NCI-H2171 (cell line): ENCODE data around the gene STX11.

Experiments used
- DNase-seq: peaks from one replicate; lab custom pipeline; 2025; lab: John Stamatoyannopoulos, UW

The STX11 gene

GRCh38 chr6:144143106-144143505 lies 7.2 kb upstream of the STX11 start:
- no peak for DNase-seq

DNA sequence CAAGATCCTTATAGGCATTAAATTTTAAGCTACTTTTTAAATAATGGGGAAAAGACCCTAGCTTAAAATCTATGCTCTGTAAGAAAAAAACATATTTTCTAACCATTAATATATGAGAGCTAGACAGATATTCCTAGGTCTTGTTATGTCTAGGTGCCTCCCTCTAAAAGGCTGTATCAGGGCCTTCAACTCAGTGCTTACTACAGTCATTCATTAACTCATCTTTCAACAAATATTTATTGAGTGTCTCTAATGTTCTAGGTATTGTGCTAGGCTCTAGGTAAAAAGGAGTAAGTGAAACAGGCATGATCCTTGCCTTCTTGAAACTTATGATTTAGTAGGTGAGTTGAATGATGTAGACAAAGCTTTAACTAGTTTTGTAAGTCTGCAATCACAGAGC lies 6.4 kb upstream of the STX11 start:
- no peak for DNase-seq

DNA sequence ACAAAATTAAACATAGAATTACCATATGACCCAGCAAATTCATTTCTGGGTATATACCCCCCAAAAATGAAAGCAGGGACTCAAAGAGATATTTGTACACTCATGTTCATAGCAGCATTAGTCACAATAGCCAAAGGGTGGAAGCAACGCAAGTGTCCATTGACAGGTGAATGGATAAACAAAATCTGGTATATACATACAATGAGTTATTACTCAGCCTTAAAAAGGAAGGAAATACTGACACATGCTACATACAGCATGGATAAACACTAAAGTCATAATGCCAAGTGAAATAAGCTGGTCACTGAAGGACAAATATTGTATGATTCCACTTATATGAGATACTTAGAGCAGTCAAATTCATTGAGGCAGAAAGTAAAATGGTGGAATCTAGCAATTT lies 5.3 kb upstream of the STX11 start:
- no peak for DNase-seq

- no peak for DNase-seq
Observed at GRCh38 chr6:144145541-144145940, 4.8 kb upstream of the STX11 start.

DNA sequence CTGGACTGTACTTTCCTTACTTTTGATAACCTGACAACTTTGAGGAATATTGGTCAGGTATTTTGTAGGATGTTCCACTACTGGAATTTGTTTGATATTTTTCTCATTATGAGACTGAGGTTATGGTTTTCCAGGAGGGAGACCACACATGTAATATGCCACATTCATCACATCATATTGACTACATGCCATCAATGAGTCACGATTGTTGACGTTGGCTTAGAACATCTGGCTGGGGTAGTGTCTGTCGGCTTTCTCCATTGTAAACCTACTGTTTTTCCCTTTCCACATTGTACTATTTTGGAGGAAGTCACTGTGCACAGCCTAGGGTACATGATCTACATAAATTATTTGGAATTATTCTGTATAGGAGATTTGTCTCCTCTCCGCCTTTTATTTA lies 1.4 kb upstream of the STX11 start:
- no peak for DNase-seq

DNA sequence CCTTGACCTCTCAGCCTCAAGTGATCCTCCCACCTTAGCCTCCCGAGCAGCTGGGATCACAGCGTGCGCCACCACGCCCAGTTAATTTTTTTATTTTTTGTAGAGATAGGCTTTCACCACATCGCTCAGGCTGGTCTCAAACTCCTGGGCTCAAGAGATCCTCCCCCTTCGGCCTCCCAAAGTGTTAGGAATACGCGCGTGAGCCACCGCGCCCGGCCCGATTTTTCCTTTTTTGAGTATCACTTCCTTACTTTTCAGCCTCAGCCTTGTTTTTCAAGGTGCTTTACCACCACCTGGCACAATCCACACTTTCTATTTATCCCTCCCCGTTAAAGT lies 791 bp upstream of the STX11 start:
- no peak for DNase-seq

DNA sequence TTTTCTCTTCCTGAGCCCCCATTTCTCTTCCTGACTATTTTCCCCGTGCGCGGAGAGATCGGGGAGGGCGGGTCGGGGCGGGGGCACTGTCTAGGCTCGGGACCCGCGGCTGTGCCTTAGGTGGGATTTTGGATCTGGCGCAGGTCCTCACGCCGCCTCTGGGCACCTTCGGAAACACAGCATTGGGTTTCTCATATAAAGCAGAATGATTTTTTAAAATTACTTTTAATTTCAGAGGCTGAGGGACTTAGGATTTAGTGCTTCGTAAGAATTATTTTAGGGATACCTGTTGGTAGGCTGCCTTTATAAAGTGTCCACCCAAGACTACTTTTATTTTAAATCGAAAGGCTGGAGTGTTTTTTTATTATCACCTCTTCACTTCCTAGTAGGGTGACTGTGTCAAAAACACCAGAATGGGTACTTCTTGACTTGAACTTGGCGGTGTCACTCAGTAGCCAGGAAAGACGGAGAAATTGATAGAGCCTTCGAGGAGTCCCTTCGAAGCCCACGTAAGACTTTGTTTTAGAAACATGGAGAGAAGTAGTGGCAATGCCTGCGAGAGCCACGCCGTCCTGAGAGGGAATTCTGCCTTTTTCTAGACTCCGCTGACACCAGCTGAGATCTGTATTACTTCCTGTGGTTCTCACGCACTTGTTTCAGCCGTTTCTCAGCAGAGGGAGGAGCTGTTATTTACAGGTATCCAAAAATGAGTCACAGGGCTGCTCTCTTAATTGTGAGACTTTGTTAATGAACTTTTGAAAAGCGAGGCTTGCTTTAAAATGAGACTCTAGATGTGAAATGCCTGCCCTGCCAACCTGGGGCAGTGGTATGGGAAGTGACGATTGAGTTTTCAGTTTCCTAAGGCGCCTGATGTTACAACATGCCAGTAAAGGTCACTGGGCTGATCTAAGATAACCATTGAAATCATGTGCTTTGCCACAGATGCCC lies 667 bp downstream of the STX11 start:
- DNase-seq: no peak

GRCh38 chr6:144152334-144152900 lies 2.1 kb downstream of the STX11 start:
- DNase-seq: no peak

DNA sequence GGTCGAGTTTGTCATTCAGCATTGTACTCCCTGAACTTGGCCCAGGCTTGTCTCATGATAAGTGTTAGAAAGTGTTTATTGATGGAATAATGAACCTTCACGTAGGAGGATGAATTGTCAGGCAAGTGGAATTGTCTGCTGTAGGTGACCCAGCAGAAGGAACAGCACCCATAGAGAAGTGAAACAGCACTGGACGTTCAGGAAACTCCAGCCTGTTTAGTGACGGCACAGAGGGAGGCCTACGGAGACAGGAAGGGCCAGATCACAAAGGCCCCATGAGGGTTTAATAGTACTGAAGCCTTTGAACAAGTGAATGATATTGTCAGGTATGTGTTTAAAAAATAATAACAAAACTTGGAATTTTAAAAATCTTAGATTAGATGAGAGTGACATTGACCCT lies 2.9 kb downstream of the STX11 start:
- no peak for DNase-seq

DNA sequence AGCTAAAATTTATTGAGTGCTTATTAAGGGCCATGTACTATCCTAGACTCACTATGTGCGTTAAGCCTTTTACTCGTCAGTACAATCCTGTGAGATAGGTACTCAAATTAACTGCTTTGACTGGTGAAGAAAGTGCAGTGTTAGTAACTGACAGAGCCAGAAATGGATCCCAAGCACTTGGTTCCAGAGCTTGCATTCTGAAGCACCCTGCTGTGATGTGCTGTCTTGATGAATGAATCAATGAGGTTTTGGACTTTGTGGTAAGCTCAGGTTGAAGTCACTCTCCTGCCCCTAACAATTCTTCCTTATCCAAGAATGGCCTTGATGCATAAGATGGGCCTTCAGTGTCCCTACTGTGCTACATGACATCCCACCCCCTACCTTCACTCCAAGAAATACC lies 3.7 kb downstream of the STX11 start:
- DNase-seq: no peak

DNA sequence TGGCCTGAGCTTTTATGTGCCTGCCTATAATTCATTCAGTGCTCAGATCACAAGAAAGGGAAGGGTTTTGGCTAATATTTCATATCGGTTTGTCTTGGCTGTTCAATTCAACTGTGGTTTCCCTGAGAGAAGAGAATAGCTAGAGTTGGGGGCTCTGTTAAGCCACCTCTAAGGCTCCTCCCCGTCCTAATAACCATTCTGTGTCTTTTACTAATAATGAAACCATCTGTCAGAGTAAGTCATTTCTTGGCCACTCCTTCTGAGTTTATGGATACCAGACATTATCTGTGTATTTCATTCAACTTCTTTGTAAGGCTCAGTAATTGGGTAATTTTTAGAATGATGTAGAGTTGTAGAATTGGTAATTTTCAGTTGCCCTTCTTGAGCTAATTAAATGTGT lies 5.2 kb downstream of the STX11 start:
- DNase-seq: no peak

DNA sequence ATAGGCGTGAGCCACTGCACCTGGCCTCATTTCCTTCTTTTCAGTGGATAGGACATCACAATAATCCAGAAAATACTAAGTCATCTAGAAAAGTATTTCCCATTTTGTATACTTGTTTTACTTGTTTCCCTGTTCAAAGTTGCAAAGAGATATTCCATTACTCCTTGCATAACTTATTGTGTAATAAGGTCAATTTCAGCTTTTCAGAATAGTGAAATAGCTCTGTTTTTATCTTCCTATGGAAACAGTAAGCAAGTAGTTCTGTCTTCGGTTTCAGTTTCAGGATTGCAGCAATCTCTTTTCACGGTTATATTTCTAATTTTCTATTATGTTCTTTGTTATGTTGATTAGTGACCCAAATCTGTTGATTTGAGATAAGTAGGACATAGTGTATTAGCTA lies 6.0 kb downstream of the STX11 start:
- DNase-seq: no peak

- no peak for DNase-seq
Observed at GRCh38 chr6:144156991-144157390, 6.7 kb downstream of the STX11 start.

- no peak for DNase-seq
Observed at GRCh38 chr6:144158133-144158532, 7.8 kb downstream of the STX11 start.

DNA sequence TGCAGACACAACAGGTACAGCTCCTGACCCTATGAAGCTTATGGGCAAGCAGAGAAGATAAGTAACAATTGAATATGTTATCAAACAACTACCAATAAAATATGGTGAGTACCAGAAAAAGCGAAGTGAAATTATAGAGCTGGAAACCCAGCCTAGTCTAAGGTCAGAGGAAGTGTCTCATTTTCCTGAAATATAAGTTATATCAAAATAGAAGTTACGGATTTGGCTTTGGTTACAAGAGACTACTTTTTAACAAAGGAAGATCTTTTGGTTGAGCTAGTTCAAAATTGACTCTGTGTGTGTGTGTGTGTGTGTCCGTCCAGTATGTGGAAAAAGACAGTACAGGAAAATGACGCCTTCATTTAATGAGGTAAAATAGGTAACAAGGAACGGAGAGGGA lies 8.9 kb downstream of the STX11 start:
- DNase-seq: no peak

DNA sequence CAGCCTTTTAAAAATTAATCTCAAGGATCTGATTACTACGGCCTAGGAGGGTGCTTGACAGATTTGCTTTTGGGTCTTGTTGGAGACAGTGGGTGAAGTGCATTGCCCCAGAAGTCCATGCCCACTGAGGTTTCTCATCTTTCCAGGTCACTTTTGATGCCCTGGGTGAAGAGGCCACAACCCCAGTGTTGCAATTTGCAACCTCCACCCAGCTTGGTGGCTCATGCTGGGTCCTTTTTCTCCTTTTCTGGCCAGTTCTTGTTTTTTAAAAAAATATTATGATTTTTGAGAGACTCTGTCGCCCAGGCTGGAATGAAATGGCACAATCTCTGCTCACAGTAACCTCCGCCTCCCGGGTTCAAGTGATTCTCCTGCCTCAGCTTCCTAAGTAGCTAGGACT lies 9.4 kb downstream of the STX11 start:
- no peak for DNase-seq

- DNase-seq: no peak
Observed at GRCh38 chr6:144160431-144161005, 10.2 kb downstream of the STX11 start.

DNA sequence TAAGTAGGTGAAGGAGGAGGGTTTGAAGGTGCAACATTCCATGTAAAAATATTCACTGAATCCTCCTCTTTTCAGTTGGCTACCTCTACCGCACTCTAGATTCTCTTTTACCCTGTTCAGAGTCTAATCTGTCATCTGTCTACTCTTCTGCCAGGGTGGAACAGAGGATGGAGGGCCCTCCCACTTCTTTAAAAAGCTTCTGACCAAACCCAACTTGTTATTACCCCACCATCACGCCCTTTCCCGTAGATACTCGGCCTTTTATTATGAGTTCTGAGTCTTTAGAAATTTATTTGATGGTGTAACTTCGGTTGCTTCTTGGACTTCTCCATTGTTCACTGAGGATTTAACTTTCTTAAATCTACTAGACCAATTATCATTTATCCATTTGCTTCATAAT lies 11.7 kb downstream of the STX11 start:
- no peak for DNase-seq

GRCh38 chr6:144162977-144163376 lies 12.7 kb downstream of the STX11 start:
- no peak for DNase-seq

- no peak for DNase-seq
Observed at GRCh38 chr6:144165784-144166183, 15.5 kb downstream of the STX11 start.

DNA sequence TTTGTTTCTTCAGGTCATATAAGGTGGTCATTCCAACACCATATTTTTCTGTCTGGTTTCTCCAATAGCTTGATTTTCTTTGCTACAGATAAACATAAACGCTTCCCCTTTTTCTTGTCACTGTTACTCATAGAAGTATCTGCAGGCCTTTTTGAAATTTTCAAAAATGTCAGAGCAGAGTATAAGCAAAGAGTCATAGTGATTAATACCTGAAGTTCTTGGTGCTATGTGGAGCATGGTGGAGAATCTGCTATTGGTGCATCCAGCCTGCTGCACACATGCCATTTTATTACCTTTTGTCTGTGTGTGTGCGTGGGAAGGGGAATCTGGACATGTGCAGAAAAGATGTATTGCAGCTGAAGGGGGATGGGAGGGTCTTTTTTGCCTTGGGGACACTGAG lies 19.7 kb downstream of the STX11 start:
- DNase-seq: no peak

- DNase-seq: no peak
Observed at GRCh38 chr6:144171406-144171805, 21.1 kb downstream of the STX11 start.

DNA sequence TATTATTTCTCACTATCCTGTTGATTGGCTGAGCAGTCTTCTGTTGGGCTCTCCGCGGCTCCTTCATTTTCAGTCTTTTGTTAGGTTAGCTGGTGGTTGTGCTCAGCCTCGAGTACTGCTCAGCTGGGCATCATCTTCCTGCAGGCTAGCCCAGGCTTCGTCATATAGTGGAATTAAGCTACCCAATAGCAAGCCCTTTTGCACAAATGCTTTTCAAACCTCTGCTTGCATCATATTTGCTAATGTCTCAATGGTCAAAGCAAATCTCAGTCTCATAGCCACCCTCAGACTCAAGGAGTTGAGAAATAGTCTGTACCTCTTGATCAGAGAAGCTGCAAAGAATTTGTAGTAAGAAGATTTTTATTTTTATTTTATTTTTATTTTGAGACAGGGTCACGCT lies 23.7 kb downstream of the STX11 start:
- DNase-seq: no peak

GRCh38 chr6:144176043-144176442 lies 25.7 kb downstream of the STX11 start:
- DNase-seq: no peak
